GM12873 (cell line): ENCODE measurements around the gene RASGRF2.

Experiments used
- TF ChIP-seq, protein P1 (sequence below): IDR thresholded peaks from 2 replicates; pipeline ENCODE4 v1.5.1; 2012; ENCODE audit warnings: low read depth, mild to moderate bottlenecking, moderate library complexity, low read length, control low read depth; ENCODE audit not compliant: insufficient read depth; ENCODE audit errors: missing control alignments

The RASGRF2 gene

DNA sequence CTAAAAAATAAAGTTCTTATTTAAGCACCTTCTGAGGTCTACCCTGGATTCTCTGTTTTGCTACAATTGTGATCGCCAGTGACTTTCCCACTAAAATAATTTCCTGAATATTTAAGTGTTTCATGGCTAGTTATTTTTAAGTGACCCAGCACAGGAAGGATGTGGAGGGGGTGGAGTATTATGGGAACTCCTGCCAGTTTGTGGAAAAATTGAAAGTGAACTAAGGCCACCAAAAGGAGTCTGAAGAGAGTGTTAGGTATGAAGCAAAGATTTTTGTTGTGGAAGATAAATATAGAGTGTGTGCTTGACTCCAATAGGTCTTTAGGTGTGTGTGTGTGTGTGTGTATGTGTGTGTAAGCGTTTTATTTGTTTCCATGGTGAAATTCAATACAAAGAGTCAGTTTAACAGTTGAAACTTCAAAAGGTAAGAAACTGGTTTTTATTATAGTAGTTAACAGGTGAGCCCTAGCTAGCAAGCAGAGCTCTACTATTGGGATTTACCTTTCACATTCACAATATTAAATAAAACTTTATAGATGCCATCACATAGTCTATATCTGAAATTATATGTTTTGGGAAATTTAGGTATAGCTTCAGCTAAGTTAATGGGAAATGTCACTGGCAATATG, 25.6 kb downstream of the RASGRF2 start:
- TF ChIP-seq, protein P1, sequence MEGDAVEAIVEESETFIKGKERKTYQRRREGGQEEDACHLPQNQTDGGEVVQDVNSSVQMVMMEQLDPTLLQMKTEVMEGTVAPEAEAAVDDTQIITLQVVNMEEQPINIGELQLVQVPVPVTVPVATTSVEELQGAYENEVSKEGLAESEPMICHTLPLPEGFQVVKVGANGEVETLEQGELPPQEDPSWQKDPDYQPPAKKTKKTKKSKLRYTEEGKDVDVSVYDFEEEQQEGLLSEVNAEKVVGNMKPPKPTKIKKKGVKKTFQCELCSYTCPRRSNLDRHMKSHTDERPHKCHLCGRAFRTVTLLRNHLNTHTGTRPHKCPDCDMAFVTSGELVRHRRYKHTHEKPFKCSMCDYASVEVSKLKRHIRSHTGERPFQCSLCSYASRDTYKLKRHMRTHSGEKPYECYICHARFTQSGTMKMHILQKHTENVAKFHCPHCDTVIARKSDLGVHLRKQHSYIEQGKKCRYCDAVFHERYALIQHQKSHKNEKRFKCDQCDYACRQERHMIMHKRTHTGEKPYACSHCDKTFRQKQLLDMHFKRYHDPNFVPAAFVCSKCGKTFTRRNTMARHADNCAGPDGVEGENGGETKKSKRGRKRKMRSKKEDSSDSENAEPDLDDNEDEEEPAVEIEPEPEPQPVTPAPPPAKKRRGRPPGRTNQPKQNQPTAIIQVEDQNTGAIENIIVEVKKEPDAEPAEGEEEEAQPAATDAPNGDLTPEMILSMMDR, result no peak

DNA sequence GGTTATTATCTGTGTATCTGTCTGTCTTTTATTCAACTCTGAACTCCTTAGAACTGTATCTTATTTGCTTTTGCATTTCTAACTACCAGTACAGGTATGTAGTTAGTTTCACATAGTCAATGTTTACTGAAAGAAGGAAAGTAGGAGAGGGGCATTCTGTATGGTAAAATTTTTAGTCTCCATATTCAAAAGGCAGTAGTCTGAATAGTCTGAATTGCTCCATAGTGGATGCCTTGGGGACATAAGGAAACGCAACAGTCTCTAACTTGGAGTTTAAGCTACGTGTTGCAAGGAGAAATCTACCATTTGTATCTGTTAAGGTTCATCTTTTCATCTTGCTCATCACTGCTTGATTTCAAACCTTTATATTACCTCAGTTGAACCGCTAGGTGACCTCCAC, 26.2 kb downstream of the RASGRF2 start:
- TF ChIP-seq, protein P1, result no peak

DNA sequence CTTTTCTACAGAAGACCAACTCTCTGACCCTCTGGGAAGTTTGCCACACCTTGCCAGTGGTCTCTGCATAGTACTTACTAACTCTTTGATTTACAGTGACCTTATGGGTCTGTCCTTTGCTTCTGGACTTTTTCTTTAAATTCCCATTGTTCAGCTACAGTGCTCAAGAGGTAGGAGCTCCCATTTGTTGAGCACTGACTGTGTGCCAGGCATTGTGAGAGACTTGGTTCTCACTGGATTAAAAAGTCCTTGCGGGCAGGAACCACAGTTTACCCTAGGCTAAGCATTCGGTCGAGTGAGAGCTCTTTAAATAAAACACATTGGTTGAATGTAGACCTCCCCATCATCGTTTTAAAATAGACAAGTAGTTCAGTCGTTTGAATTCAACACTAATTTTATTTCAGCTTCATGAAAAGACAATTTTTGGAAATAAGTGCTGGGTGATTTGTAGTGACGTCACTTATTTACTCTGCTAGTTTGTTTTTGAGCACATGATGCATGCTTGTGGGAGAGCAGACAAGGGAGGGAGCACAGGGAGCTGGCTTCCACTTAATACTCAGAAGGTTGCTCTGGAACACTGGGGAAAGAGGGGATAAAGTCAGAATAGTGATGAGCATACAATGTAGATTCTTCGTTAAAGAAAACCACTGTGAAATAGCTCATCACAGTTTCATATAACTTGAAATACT, 27.1 kb downstream of the RASGRF2 start:
- TF ChIP-seq, protein P1, result no peak

DNA sequence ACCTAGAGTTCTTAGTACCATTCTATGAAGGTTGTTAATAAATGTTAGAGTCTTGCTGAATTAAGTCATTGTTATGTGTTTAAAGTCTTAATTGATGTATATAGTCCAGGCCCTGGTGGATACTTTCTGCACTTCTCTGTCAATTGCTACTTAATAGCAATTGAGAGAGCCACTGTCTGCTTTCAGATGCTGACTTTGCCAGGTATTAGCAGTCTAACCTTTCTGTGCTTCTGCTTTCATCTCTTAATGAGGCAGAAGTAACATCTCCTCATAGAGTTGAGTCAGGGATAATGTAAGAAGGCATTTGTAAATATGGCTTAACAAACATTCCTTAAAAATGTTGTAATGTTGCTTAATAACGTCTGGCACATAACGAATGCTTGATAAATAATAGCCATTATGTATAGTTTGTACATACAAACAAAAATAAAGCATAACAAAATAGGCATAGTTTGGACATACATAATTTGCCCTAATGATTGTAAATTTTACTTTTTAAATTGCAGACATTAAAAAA, 28.3 kb downstream of the RASGRF2 start:
- TF ChIP-seq, protein P1, result no peak

DNA sequence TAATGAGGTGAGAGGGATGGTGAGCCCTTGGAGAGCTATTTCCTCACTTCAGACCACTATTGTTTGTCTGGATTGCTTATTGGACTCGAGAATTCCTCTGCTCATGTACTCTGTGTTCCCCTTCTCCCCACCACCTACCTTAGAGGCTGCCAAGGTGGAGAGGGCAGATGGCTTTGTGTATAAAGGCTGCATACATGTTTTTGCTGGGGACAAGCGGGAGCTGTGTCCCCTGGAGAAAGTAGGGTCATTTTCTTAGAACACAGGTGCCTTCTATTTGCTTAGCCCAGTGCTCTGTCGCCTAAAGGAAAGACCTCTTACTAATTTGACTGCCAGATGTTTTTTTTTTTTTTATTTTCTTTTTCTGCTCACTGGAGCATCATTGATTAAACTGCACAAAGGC, 29.7 kb downstream of the RASGRF2 start:
- TF ChIP-seq, protein P1, result no peak

DNA sequence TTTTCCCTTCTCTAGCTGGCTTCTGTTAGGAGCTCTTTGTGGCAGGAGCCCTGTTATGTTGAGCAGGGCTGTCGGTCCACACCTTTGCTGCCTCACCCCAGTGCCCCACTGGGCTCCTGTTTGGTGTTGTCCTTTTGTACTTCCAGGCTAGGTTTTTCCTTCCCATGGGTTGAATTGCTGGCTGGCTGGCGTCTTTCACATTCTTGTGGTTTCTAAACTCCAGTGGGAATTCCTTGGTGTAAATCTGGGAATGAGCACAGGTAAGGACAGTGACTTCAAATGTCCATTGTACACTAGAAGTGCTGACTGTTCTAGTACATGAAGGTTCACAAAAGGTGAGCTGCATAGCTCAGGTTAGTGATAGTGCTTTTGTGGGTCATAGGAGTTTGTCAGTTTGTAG, 30.4 kb downstream of the RASGRF2 start:
- TF ChIP-seq, protein P1, result no peak

DNA sequence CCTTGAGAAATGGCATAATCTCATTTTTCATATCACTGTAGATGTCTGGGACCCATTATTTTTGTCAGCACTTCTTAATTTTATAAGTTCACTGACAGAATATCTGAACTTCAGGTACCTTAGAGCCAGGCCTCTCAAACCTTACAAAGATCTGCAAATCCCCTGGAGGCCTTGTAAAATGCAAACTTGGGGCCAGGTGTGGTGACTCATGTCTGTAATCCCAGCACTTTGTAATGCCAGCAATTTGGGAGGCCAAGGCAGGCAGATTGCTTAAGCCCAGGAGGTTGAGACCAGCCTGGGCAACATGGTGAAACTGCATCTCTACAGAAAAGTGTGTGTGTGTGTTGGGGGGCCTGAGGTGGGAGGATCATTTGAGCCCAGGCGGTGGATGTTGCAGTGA, 30.8 kb downstream of the RASGRF2 start:
- TF ChIP-seq, protein P1, result no peak
